AG08396 (cell line): ENCODE measurements around the gene ZNF212.
A peak's percentile ranks its signal among the peaks of the same experiment; 100 is the strongest.
"Not testable (repeated sequence)": the region's sequence is repeated elsewhere in the genome, so short reads cannot be mapped to it uniquely, and the experiment has no call there.

Experiments used
- DNase-seq: peaks from one replicate; pipeline ENCODE4 v3.0.0; 2012; ENCODE audit warnings: low spot score, mixed read lengths

The ZNF212 gene

GRCh38 chr7:149218469-149219420 is 20.7 kb upstream of the ZNF212 start:
- DNase-seq, result no peak

GRCh38 chr7:149220534-149220933 is 18.9 kb upstream of the ZNF212 start:
- peak; percentile 52 for DNase-seq

GRCh38 chr7:149223176-149223575 is 16.3 kb upstream of the ZNF212 start:
- DNase-seq, result no peak

GRCh38 chr7:149223761-149224160 is 15.7 kb upstream of the ZNF212 start:
- DNase-seq, result no peak

- DNase-seq, result no peak
Measured at GRCh38 chr7:149224352-149224751, 15.1 kb upstream of the ZNF212 start.

- no peak for DNase-seq
Measured at GRCh38 chr7:149225106-149225505, 14.3 kb upstream of the ZNF212 start.

- DNase-seq, result no peak
Measured at GRCh38 chr7:149225656-149226055, 13.8 kb upstream of the ZNF212 start.

GRCh38 chr7:149226366-149226765 is 13.1 kb upstream of the ZNF212 start:
- DNase-seq, result not testable (repeated sequence)

GRCh38 chr7:149226840-149227494 is 12.5 kb upstream of the ZNF212 start:
- DNase-seq, result no peak

- DNase-seq, result no peak
Measured at GRCh38 chr7:149228831-149229471, 10.5 kb upstream of the ZNF212 start.

GRCh38 chr7:149229526-149229925 is 9.9 kb upstream of the ZNF212 start:
- no peak for DNase-seq

- DNase-seq, result no peak
Measured at GRCh38 chr7:149232362-149232761, 7.1 kb upstream of the ZNF212 start.

- DNase-seq, result peak; percentile 77
Measured at GRCh38 chr7:149233655-149234204, 5.7 kb upstream of the ZNF212 start.

- no peak for DNase-seq
Measured at GRCh38 chr7:149237502-149237901, 1.9 kb upstream of the ZNF212 start.

- DNase-seq, result peak; percentile 53
Measured at GRCh38 chr7:149238051-149238450, 1.4 kb upstream of the ZNF212 start.

- DNase-seq, result no peak
Measured at GRCh38 chr7:149240637-149241036, 1.2 kb downstream of the ZNF212 start.

GRCh38 chr7:149241696-149242095 is 2.2 kb downstream of the ZNF212 start:
- no peak for DNase-seq

GRCh38 chr7:149245244-149245643 is 5.8 kb downstream of the ZNF212 start:
- DNase-seq, result no peak

GRCh38 chr7:149245744-149246143 is 6.3 kb downstream of the ZNF212 start:
- no peak for DNase-seq

- no peak for DNase-seq
Measured at GRCh38 chr7:149248777-149249176, 9.3 kb downstream of the ZNF212 start.

- DNase-seq, result not testable (repeated sequence)
Measured at GRCh38 chr7:149250151-149250550, 10.7 kb downstream of the ZNF212 start.

- not testable (repeated sequence) for DNase-seq
Measured at GRCh38 chr7:149251518-149251917, 12.1 kb downstream of the ZNF212 start.
